ENCODE results near the gene NCSTN.

NCSTN gene

DNA sequence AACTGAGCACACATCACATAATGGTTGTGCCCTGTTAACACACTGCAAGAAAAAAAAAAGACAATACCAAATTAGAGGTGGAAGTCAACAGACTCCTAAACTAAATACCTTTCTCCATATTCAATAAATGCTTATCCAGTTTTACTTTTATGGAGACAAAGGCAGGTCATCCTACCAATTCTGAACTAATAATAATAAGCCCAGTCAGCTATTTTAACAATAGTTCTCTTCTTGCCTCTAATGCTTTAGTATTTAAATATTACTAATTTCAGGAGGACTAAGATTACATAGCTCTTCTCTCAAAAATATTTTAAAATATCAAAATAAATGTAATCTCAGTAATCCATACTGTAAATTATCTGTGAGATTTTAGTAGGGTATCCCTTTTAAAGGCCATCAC, 10.7 kb upstream of the NCSTN start:
- H3K4me1 Mint-ChIP-seq (ENCODE audit: low read depth), result peaks cover 2% of the 10 kb centered on the region
- H3K36me3 Mint-ChIP-seq (ENCODE audit: low read depth), result peaks cover 42% of the 10 kb centered on the region
- H3K9me3 Mint-ChIP-seq, result no peaks in the 10 kb centered on the region
- H3K4me3 Mint-ChIP-seq, result no peak overlapping the region
- no peak for DNase-seq (ENCODE audit: low spot score)
- H3K27me3 Mint-ChIP-seq (ENCODE audit: low read depth), result no peaks in the 10 kb centered on the region
- H3K27ac Mint-ChIP-seq, result no peak overlapping the region

GRCh38 chr1:160338580-160338979, 4.6 kb upstream of the NCSTN start:
- Mint-ChIP-seq H3K9me3 (no peaks in the 10 kb centered on the region), H3K27ac (no peak overlapping the region), H3K27me3 (ENCODE audit: low read depth) (no peaks in the 10 kb centered on the region), H3K4me1 (ENCODE audit: low read depth) (peaks cover 21% of the 10 kb centered on the region), H3K36me3 (ENCODE audit: low read depth) (peaks cover 45% of the 10 kb centered on the region), H3K4me3 (no peak overlapping the region)
- DNase-seq (ENCODE audit: low spot score), result no peak

DNA sequence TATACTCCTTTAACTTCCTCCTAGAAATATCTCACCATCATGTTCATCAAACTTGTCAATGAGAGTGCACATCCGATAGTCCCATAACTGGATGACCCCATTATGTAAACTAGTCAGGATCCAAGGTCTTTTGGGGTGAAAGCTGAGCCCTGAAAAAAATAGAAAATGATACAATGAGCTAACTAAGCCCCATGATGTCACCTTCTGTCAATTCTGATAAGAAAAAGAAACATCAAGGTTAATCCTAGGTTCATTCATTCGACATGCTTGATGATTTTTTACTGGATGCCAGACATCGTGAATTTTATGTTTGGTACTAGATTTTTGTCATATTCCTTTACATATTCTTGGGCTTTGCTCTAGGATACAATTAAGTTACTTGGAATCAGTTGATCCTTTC, 3.0 kb upstream of the NCSTN start:
- no peak for DNase-seq (ENCODE audit: low spot score)
- Mint-ChIP-seq H3K27me3 (ENCODE audit: low read depth) (no peaks in the 10 kb centered on the region), H3K9me3 (no peaks in the 10 kb centered on the region), H3K4me1 (ENCODE audit: low read depth) (peaks cover 30% of the 10 kb centered on the region), H3K27ac (no peak overlapping the region), H3K4me3 (no peak overlapping the region), H3K36me3 (ENCODE audit: low read depth) (peaks cover 41% of the 10 kb centered on the region)

DNA sequence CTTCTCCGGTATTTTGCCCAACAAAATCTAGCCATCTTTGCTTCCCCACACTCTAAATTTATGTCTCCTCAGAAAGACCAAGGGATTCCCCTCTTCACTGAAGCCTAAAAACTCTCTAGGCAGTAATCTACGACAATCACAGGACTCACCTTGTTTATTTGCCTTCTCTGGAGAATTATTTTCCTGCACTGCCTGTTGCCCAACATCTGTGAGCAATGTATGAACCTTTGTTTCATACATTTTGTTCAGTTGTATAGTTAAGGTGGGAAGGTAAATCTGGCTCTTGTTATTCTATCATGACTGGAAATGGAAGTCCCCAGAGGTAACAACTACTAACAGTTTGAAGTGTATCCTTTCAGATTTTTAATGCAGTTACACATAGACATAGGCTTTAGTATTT, 2.3 kb upstream of the NCSTN start:
- no peak for DNase-seq (ENCODE audit: low spot score)
- H3K27ac Mint-ChIP-seq, result no peak overlapping the region
- H3K9me3 Mint-ChIP-seq, result no peaks in the 10 kb centered on the region
- H3K4me3 Mint-ChIP-seq, result peak overlapping the region; percentile 98
- H3K36me3 Mint-ChIP-seq (ENCODE audit: low read depth), result peaks cover 41% of the 10 kb centered on the region
- H3K27me3 Mint-ChIP-seq (ENCODE audit: low read depth), result no peaks in the 10 kb centered on the region
- peaks cover 30% of the 10 kb centered on the region for H3K4me1 Mint-ChIP-seq (ENCODE audit: low read depth)

- no peaks in the 10 kb centered on the region for H3K9me3 Mint-ChIP-seq
- peak overlapping the region; percentile 99 for H3K27ac Mint-ChIP-seq
- no peak for DNase-seq (ENCODE audit: low spot score)
- peaks cover 39% of the 10 kb centered on the region for H3K36me3 Mint-ChIP-seq (ENCODE audit: low read depth)
- peaks cover 35% of the 10 kb centered on the region for H3K4me1 Mint-ChIP-seq (ENCODE audit: low read depth)
- H3K27me3 Mint-ChIP-seq (ENCODE audit: low read depth), result no peaks in the 10 kb centered on the region
- peak overlapping the region; percentile 98 for H3K4me3 Mint-ChIP-seq
Observed at GRCh38 chr1:160342526-160342925, 657 bp upstream of the NCSTN start.

- H3K4me3 Mint-ChIP-seq, result peak overlapping the region; percentile 98
- H3K9me3 Mint-ChIP-seq, result no peaks in the 10 kb centered on the region
- no peaks in the 10 kb centered on the region for H3K27me3 Mint-ChIP-seq (ENCODE audit: low read depth)
- peak overlapping the region; percentile 99 for H3K27ac Mint-ChIP-seq
- H3K4me1 Mint-ChIP-seq (ENCODE audit: low read depth), result peaks cover 34% of the 10 kb centered on the region
- DNase-seq (ENCODE audit: low spot score), result no peak
- H3K36me3 Mint-ChIP-seq (ENCODE audit: low read depth), result peaks cover 28% of the 10 kb centered on the region
Observed at GRCh38 chr1:160344241-160344640, 1.1 kb downstream of the NCSTN start.

- Mint-ChIP-seq H3K27ac (peak overlapping the region; percentile 99), H3K9me3 (no peaks in the 10 kb centered on the region), H3K4me1 (ENCODE audit: low read depth) (peaks cover 38% of the 10 kb centered on the region)
Observed at GRCh38 chr1:160344936-160345335, 1.8 kb downstream of the NCSTN start.

GRCh38 chr1:160346463-160346862, 3.3 kb downstream of the NCSTN start:
- Mint-ChIP-seq H3K4me3 (no peak overlapping the region), H3K36me3 (ENCODE audit: low read depth) (peaks cover 36% of the 10 kb centered on the region), H3K27ac (no peak overlapping the region), H3K27me3 (ENCODE audit: low read depth) (no peaks in the 10 kb centered on the region), H3K4me1 (ENCODE audit: low read depth) (peaks cover 29% of the 10 kb centered on the region), H3K9me3 (no peaks in the 10 kb centered on the region)
- DNase-seq (ENCODE audit: low spot score), result no peak

More at GRCh38 chr1:160344936-160345335, 1.8 kb downstream of the NCSTN start:
- Mint-ChIP-seq H3K4me3 (peak overlapping the region; percentile 98), H3K27me3 (ENCODE audit: low read depth) (no peaks in the 10 kb centered on the region), H3K36me3 (ENCODE audit: low read depth) (peaks cover 27% of the 10 kb centered on the region)
- DNase-seq (ENCODE audit: low spot score), result no peak

DNA sequence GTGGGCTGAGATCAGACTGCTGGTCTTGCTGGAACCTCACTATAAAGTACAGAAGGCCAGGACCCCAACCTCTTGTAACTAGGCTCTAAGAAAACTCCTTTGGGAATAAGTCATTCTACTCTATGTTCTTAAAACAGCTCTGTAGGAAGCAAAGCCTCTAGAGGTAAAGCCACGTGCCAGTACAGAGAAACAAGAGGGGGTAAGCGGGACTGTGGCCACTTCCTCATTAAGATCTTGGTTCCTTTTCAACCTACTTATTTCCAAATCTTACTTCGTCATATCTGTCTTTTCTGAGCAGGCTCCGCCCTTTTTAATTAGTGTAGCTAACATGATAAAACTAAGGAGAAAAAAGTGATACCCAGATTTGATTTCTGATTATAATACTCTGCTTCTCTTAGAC, 3.8 kb downstream of the NCSTN start:
- H3K9me3 Mint-ChIP-seq, result no peaks in the 10 kb centered on the region
- peaks cover 25% of the 10 kb centered on the region for H3K4me1 Mint-ChIP-seq (ENCODE audit: low read depth)
- H3K4me3 Mint-ChIP-seq, result no peak overlapping the region
- H3K27ac Mint-ChIP-seq, result no peak overlapping the region
- DNase-seq (ENCODE audit: low spot score), result no peak
- H3K27me3 Mint-ChIP-seq (ENCODE audit: low read depth), result no peaks in the 10 kb centered on the region
- peaks cover 37% of the 10 kb centered on the region for H3K36me3 Mint-ChIP-seq (ENCODE audit: low read depth)

DNA sequence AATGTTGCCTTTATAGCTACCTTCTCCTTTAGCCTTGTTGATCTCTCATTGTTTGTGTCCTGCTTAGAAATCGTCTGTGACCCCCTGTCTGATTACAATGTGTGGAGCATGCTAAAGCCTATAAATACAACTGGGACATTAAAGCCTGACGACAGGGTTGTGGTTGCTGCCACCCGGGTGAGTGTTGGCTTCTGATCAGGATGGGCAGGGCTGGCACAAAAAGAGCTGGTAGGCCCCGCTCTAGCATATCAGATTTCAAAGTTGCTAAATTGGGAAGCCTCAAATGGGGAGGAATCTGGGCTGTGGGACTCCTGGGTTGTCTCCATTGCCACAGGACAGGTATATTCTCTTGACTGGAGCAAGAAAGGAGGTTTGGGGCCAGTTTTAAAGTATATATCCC, 8.4 kb downstream of the NCSTN start:
- Mint-ChIP-seq H3K4me3 (no peak overlapping the region), H3K9me3 (no peaks in the 10 kb centered on the region), H3K36me3 (ENCODE audit: low read depth) (peaks cover 57% of the 10 kb centered on the region), H3K27me3 (ENCODE audit: low read depth) (no peaks in the 10 kb centered on the region), H3K27ac (no peak overlapping the region), H3K4me1 (ENCODE audit: low read depth) (peaks cover 11% of the 10 kb centered on the region)
- no peak for DNase-seq (ENCODE audit: low spot score)

GRCh38 chr1:160352555-160352954, 9.4 kb downstream of the NCSTN start:
- Mint-ChIP-seq H3K4me3 (no peak overlapping the region), H3K27me3 (ENCODE audit: low read depth) (no peaks in the 10 kb centered on the region), H3K9me3 (no peaks in the 10 kb centered on the region), H3K27ac (no peak overlapping the region), H3K36me3 (ENCODE audit: low read depth) (peaks cover 59% of the 10 kb centered on the region), H3K4me1 (ENCODE audit: low read depth) (peaks cover 8% of the 10 kb centered on the region)
- no peak for DNase-seq (ENCODE audit: low spot score)

DNA sequence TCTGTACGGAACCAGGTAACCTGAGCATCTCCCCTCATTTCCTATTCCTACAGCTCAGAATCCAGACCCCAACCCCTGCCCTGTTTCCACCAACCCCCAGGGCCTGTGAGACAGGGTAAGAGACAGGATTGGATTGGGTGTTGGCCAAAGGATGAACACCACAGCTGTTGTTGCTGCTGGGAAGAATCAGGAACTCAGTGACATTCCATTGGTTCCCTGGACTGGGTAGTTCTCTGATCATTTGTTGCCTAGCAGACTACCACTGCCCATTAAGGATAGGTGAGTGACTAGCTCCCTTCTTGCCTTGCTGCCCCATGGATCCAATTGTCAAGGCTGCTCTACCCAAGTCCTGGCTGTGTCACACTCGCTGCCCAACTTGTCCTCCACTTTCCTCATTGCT, 10.0 kb downstream of the NCSTN start:
- no peak for DNase-seq (ENCODE audit: low spot score)
- Mint-ChIP-seq H3K27ac (no peak overlapping the region), H3K9me3 (no peaks in the 10 kb centered on the region), H3K36me3 (ENCODE audit: low read depth) (peaks cover 59% of the 10 kb centered on the region), H3K27me3 (ENCODE audit: low read depth) (no peaks in the 10 kb centered on the region), H3K4me3 (no peak overlapping the region), H3K4me1 (ENCODE audit: low read depth) (peaks cover 7% of the 10 kb centered on the region)

DNA sequence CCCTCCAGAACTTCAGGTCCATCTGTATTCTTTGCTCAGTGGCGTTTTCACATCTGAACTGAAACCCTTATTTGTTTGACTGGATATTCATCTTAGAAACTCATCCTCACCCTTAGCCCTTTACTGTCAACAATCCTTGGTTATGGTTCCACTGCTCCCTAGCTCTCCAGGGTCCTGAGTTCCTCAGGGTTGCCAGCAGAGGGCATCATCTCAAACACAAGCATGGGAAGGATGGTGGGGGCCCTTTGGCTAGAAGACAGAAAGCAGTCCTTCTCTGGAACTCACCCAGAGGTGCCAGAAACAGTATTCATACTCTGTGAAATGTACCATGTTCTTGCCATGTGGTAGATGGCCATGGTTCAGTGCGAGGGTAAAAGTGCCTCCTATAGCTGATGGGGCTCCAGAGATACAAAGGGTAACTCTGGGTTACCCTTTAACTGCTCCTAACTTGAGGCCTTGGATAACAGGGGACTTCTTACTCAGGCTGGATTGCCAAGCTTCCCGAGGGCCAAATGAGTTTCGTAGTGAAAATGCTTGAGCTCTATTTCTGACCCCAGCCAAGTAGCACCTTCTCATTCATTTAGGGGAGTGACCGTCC, 11.3 kb downstream of the NCSTN start:
- peaks cover 5% of the 10 kb centered on the region for H3K4me1 Mint-ChIP-seq (ENCODE audit: low read depth)
- no peak overlapping the region for H3K4me3 Mint-ChIP-seq
- H3K27me3 Mint-ChIP-seq (ENCODE audit: low read depth), result no peaks in the 10 kb centered on the region
- H3K27ac Mint-ChIP-seq, result no peak overlapping the region
- H3K9me3 Mint-ChIP-seq, result no peaks in the 10 kb centered on the region
- H3K36me3 Mint-ChIP-seq (ENCODE audit: low read depth), result peaks cover 65% of the 10 kb centered on the region
- DNase-seq (ENCODE audit: low spot score), result no peak

DNA sequence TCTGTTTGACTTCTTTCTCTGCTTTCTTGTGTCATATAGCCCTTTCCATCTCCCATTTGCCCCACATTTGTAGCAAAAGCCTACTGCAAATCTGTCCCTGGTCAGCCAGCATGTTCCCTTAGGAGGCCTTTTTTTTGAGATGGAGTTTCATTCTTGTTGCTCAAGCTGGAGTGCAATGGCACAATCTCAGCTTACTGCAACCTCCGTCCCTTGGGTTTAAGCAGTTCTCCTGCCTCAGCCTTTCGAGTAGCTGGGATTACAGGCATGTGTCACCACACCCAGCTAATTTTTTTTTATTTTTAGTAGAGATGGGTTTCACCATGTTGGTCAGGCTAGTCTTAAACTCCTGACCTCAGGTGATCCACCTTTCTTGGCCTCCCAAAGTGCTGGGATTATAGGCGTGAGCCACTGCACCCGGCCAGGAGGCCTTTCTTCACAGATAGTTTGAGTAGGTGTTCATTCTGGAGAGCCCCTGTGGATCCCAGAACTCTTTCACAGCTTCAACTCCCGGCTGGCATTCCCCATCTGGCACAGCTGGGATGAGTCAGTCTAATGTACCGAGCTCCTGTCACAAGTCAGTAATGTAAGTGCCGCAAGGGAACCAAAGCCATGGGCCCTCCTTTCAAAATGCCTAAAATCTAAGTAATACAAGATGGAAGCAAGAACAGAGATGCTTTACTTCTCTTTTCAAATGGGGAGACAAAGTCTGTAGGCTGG, 14.3 kb downstream of the NCSTN start:
- H3K4me1 Mint-ChIP-seq (ENCODE audit: low read depth), result no peaks in the 10 kb centered on the region
- H3K27me3 Mint-ChIP-seq (ENCODE audit: low read depth), result no peaks in the 10 kb centered on the region
- no peak for DNase-seq (ENCODE audit: low spot score)
- H3K4me3 Mint-ChIP-seq, result no peak overlapping the region
- no peak overlapping the region for H3K27ac Mint-ChIP-seq
- peaks cover 52% of the 10 kb centered on the region for H3K36me3 Mint-ChIP-seq (ENCODE audit: low read depth)
- H3K9me3 Mint-ChIP-seq, result no peaks in the 10 kb centered on the region

GRCh38 chr1:160358073-160358472, 14.9 kb downstream of the NCSTN start:
- Mint-ChIP-seq H3K9me3 (no peaks in the 10 kb centered on the region), H3K27me3 (ENCODE audit: low read depth) (no peaks in the 10 kb centered on the region), H3K4me1 (ENCODE audit: low read depth) (no peaks in the 10 kb centered on the region), H3K4me3 (no peak overlapping the region), H3K27ac (no peak overlapping the region), H3K36me3 (ENCODE audit: low read depth) (peaks cover 47% of the 10 kb centered on the region)
- no peak for DNase-seq (ENCODE audit: low spot score)
